Amniotic stem cell (primary cell): ENCODE data around the gene EIF2A.
"Not testable (repeated sequence)": the region's sequence is repeated elsewhere in the genome, so short reads cannot be mapped to it uniquely, and the experiment has no call there.

Source experiments
- DNase-seq: peaks from one replicate; lab custom pipeline; 2025; lab: John Stamatoyannopoulos, UW

EIF2A gene

DNA sequence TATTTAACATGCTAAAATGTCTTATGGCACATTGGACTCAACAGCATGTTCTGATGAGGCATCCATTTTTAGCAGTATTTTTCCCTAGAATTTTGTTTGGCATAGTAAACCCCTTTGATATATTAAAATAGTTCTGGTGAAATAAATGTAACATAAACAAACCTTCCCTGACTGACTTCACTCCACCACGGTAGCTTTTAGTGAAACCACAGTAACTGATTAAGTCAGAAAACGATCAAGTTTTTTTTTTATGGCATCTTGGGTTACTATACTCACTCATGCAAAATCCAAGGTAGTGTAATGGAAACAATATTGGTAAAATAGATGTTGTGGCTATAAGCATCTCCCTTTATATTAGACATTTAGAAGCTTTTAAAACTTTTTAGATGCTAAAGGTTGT is 3.1 kb upstream of the EIF2A start:
- no peak for DNase-seq

- peak; percentile 19 for DNase-seq
Measured at GRCh38 chr3:150544041-150544440, 2.5 kb upstream of the EIF2A start.

DNA sequence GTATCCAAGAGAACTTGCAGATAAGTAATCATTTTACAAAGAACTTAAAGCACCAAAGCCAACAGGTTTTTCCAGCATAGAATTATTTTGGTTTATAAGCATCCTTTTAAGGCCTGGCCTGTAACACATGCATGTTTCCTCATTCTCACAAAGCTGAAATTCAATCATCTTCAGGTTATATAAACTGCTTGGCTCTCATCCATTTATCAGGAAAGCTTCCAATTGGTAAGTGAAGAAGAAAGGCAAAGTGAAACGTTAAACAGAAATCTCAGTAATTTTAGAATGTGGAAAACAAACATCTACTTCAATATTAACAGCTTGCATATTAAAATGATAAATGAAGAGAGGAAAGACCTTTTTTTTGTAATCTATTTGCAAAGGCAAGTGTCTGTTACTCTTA is 1.9 kb upstream of the EIF2A start:
- DNase-seq: no peak

DNA sequence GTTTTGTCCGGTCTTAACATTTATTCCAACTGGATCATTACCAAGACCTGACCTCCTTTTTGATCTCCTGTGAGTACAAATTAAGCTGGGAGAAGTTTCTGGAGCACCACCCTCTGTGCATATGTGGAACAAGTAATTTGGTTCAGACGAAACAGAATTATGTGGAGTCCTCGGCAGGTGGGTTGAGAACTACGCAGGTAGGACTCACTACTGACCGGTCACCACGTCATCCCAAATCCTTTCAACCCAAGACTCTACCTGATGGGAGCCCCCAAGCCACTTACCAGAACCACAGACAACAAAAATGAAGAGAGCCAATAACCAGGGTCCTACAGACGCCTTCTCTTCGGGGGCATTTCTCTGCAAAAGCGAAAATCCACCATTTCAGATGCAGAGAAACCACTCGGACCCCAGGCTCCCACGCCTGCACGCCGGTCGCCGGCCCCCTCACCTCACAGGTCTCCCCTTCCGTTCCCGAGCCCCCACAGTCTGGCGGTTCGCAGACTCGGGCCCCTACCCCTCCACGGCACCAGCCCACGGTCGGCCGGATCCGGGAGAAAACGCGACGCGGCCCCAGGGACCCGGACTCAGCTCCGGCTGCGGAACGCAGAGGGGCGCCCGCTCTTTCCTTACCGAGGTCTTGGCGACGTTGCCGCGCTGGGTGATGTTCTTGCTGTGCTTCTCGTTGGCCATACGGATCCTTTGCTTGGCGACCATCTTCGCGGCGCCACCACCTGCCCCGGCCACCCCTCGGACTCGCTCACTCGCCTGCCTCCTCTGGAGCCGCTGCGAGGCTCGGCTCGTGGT is 965 bp upstream of the EIF2A start:
- no peak for DNase-seq

DNA sequence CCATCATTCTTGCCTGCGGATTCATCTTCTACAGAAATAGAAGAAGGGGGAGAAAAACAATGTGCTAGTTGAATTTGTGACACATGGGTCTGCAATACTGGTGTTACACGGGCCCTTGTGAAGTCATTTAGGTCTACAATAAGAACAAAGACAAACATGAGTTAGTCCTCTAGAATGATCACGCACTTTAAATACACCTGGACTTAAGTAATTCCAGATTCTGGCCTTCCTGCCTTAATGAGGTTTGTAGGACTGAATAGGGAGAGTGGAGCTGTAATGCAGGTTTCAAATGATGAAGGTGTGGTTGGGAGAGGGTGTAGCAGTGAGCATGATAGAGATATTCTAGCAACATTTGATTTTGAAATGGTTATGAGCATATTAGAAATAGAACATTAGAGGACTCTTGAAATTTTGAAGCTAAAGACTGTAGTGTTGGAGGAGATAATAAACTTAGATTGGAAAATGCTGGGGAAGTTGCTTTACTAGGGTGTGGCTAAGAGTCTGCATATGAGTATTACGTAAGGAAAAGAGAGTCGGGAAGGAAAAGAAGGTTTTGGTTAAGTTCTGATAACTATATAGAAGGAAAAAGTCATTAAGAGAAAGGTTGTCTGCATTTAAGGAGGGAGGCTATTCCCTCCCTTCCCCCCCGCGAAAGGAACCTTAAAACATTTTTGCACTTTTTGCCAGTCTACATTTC is 606 bp downstream of the EIF2A start:
- DNase-seq: no peak

- DNase-seq: no peak
Measured at GRCh38 chr3:150555859-150556436, 9.4 kb downstream of the EIF2A start.

DNA sequence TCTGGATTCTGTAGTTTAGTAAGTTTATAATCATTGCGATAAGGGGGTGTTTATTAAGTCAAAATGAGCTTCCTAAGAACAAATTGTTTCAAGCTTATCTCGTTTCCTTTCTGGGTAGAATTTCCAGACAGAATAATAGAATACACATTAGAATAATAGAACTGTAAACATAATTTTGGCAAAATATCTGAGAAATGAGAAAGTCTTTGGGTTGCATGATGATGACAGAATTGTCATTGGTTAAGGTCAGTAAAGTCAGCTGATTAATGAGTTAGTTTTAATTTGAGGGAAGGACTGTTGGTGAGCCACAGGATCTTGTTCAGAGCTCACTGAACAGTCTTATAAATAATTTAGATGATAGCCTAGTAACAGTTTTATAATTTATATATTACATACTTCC is 10.2 kb downstream of the EIF2A start:
- DNase-seq: no peak

DNA sequence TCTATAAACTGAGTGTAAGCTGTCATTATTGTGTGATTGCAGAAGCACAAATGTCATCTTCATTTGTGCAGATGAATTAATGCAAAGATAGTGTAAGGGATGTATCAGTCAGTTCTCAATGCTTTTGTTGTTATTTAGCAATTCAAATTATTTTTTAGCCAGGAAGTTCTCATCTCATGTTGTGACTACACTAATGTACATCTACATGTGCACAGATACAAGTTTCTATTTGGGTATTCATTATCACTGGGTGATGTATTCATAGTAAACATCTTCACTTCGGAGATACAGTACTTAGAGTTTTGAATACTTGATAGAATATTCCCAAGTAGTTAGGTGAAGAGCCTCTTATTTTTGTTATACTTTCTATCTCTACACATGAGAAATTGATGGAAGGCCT is 11.1 kb downstream of the EIF2A start:
- no peak for DNase-seq

- DNase-seq: no peak
Measured at GRCh38 chr3:150564243-150564642, 17.7 kb downstream of the EIF2A start.

GRCh38 chr3:150567328-150567727 is 20.7 kb downstream of the EIF2A start:
- DNase-seq: no peak

GRCh38 chr3:150577855-150578254 is 31.3 kb downstream of the EIF2A start:
- no peak for DNase-seq

DNA sequence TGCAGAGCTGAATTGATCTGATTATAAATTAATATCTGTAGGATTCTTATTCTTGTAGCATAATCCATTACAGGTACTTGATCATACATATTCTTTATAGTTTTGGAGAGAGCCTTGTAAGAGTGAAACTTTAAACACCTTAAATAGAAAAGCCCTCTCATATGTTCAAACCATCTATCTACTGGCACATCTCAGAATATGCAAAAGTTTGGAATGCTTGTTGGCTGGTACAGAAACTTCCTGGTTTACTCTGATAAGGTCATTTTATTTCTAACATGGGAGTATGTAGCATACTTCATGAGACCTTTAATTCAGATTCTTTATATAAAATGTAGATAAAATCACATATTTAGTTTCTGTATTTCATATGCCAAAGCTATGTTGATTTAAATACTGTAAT is 34.6 kb downstream of the EIF2A start:
- no peak for DNase-seq

- no peak for DNase-seq
Measured at GRCh38 chr3:150582620-150583019, 36.0 kb downstream of the EIF2A start.

GRCh38 chr3:150583028-150583427 is 36.4 kb downstream of the EIF2A start:
- DNase-seq: no peak

- no peak for DNase-seq
Measured at GRCh38 chr3:150588027-150588830, 41.6 kb downstream of the EIF2A start.

- DNase-seq: no peak
Measured at GRCh38 chr3:150589759-150590158, 43.2 kb downstream of the EIF2A start.

- no peak for DNase-seq
Measured at GRCh38 chr3:150594150-150594549, 47.6 kb downstream of the EIF2A start.

- DNase-seq: no peak
Measured at GRCh38 chr3:150597646-150598045, 51.1 kb downstream of the EIF2A start.

GRCh38 chr3:150599611-150600297 is 53.2 kb downstream of the EIF2A start:
- DNase-seq: no peak

GRCh38 chr3:150600647-150601530 is 54.3 kb downstream of the EIF2A start:
- DNase-seq: not testable (repeated sequence)
